Caki2 (cell line): Measurements from ENCODE around the gene TLE2. TPM values are rescaled to one million over a fixed set of nuclear protein-coding genes. Genes with fewer than 3 reads are reported as not detected.
"Not testable (repeated sequence)": the region's sequence is repeated elsewhere in the genome, so short reads cannot be mapped to it uniquely, and the experiment has no call there.

ENCODE experiments used
- DNase-seq: peaks from one replicate; pipeline ENCODE4 v3.0.0-alpha.2; 2015; ENCODE audit warnings: low read depth
- in situ Hi-C: cut with HindIII; loops from 2 replicates; pipeline ENCODE4 v1.10.0; 2016; ENCODE audit warnings: low sequenced_read_pairs, low pct_unique_long_range_greater_than_20kb, mixed read lengths
- total RNA-seq: library from RNA; depleted of rRNA; stranded (reverse); fragments of >200 nt; shearing (Covaris generic); gene quantifications from 2 replicates; pipeline ENCODE4 v1.2.3, GENCODE V29; 2014; ENCODE audit warnings: low replicate concordance

Gene TLE2
- total RNA-seq, 1 experiment from 2014 or later, result not detected

- DNase-seq, result no peak
- in situ Hi-C loops, result no loop called here
Observed at GRCh38 chr19:2977746-2978138, 51.3 kb downstream of the TLE2 start.

GRCh38 chr19:2977001-2977745 is 51.9 kb downstream of the TLE2 start, which contains the start of gene TLE6:
Gene TLE6, plus strand, starts transcription at chr19:2977564. Its CDS starts 670 bp downstream, at chr19:2978234.
- DNase-seq, result peak; percentile 86
- in situ Hi-C loops, result no loop called here

GRCh38 chr19:2976609-2977000 is 52.5 kb downstream of the TLE2 start:
- in situ Hi-C loops, result no loop called here
- no peak for DNase-seq

GRCh38 chr19:2974342-2975041 is 54.6 kb downstream of the TLE2 start:
- DNase-seq, result no peak
- in situ Hi-C loops, result no loop called here

GRCh38 chr19:2973229-2973628 is 55.9 kb downstream of the TLE2 start:
- no peak for DNase-seq
- in situ Hi-C loops, result no loop called here

- in situ Hi-C loops, result no loop called here
- peak; percentile 46 for DNase-seq
Observed at GRCh38 chr19:2970201-2970835, 58.8 kb downstream of the TLE2 start.

GRCh38 chr19:2969104-2969504 is 60.0 kb downstream of the TLE2 start:
- DNase-seq, result no peak
- in situ Hi-C loops, result no loop called here

- DNase-seq, result no peak
- in situ Hi-C loops, result no loop called here
Observed at GRCh38 chr19:2967972-2968371, 61.1 kb downstream of the TLE2 start.

GRCh38 chr19:2964874-2965273 is 64.2 kb downstream of the TLE2 start:
- in situ Hi-C loops, result no loop called here
- no peak for DNase-seq

GRCh38 chr19:2963631-2964030 is 65.4 kb downstream of the TLE2 start:
- in situ Hi-C loops, result not testable (repeated sequence)
- peak; percentile 51 for DNase-seq

GRCh38 chr19:2963122-2963521 is 66.0 kb downstream of the TLE2 start:
- in situ Hi-C loops, result no loop called here

GRCh38 chr19:2962018-2962670 is 66.9 kb downstream of the TLE2 start:
- in situ Hi-C loops, result no loop called here

More at GRCh38 chr19:2963122-2963521, 66.0 kb downstream of the TLE2 start:
- DNase-seq, result no peak

GRCh38 chr19:2960120-2960519 is 69.0 kb downstream of the TLE2 start:
- in situ Hi-C loops, result no loop called here
- DNase-seq, result no peak

More at GRCh38 chr19:2962018-2962670, 66.9 kb downstream of the TLE2 start:
- peak; percentile 58 for DNase-seq

- DNase-seq, result no peak
- in situ Hi-C loops, result no loop called here
Observed at GRCh38 chr19:2957160-2957559, 71.9 kb downstream of the TLE2 start.

GRCh38 chr19:2952953-2953481 is 76.1 kb downstream of the TLE2 start:
- in situ Hi-C loops, result no loop called here
- no peak for DNase-seq

- DNase-seq, result peak; percentile 94
Observed at GRCh38 chr19:2950286-2951124, 78.6 kb downstream of the TLE2 start.

GRCh38 chr19:2949939-2950285 is 79.2 kb downstream of the TLE2 start:
- in situ Hi-C loops, result no loop called here
- DNase-seq, result no peak

More at GRCh38 chr19:2950286-2951124, 78.6 kb downstream of the TLE2 start:
- in situ Hi-C loops, result no loop called here
